Central memory CD4-positive, alpha-beta T cell (primary cell): Measurements from ENCODE around the gene SAMD13.

Experiments
- DNase-seq: peaks from one replicate; pipeline ENCODE4 v3.0.0; 2022

Gene SAMD13

GRCh38 chr1:84374991-84375696 lies 73.6 kb downstream of the SAMD13 start:
- no peak for DNase-seq

DNA sequence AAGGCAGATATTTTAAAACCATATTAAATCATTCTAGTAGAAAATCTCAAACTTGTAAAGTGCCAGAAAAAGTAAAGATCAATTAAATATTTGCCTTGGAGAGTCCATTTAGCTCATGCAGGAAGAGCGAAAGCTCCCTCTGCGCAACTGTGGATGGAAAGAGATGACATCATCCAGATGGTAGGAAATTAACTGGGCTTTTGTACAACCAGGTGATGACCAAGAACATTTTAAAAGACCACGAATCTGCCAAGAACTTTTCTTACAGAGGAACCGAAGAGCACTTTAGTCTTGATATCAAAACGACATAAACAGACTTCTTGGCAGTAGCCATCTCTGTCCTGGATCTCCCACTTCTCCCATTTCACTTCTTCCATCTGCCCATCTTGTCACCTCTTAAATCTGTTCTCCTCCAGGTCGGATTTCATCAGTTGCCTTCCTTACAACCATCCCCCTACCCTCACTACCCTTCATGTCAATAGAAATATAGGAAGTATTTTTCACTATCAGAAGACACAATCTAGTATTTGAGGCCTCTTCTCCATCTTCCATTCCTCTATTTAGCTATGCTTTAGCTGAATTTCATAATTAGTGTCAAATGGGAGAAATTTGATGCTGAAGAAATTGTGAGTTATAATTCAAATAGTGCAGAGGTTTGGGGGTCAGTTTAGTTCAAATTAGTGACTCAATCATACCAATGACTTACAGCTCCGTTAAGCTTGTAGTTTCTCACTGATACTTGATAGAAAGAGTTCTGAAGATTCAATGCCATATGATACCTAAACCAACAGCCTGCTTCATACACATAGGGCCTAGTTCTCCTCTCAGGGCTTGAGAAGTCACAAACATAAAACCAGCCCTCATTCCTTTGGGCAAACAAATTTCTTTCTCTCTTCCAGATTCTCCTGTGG lies 74.7 kb downstream of the SAMD13 start:
- no peak for DNase-seq

DNA sequence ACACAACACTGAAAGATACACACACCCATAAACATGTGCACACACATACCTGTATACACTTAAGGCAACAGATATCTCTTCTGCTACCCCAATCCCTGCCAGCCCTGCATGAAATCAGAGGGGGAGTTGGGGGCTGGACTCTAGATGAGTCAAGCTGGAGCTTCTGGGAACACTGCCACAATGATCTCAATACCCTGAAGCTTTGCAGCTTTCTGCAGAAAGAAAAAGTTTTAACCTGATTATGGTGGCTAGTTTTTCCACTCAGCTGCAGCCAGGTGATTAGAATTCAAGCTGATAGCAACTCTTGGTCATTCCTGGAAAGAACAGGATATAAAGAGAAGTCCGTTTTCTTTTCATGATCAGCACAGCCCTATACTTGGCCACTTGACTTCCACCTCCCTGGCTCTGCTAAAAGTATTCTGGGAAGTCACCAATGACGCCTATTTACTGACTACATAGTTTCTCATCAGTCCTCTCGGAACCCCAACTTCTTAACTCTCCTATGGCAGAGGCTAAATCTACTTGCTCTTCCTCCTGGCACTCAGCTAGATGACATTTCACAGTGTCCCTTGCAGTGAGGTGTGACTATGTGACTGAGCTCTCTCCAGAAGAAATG lies 76.1 kb downstream of the SAMD13 start:
- no peak for DNase-seq

DNA sequence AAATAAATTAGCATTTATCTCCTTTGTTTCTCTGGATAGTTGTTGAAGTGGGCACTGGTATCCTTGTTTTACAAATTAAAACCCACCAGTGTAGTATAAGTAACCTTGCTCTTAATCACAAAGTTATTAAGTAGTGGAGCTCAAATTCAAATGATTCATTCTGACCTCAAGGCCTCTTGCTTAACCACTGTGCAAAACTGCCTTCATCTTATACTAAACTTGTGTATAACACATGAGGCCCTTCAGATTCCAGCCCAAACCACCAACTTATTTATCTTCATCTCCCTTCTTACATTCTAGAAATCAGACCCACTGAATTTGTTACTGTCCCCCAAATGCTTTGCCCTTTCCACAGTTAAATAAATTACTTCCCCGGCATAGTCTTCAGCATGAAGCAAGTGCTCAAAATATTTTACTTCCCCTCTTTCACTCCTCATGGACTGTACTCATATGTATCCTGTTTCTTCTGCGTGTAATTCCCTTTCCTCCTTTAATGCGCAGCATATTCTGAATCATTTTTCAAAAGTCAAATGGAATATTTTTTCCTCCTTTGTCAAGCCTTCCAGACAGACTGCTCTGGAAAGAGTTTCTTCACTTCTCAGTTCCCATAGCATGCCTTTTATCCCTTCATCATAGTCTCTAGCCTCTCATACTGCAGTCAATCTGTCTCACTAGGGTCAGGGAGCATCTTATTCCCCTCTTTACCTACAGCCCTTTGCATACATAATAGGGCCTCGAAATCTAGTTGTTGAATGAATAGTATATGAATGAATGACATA lies 77.8 kb downstream of the SAMD13 start:
- no peak for DNase-seq

DNA sequence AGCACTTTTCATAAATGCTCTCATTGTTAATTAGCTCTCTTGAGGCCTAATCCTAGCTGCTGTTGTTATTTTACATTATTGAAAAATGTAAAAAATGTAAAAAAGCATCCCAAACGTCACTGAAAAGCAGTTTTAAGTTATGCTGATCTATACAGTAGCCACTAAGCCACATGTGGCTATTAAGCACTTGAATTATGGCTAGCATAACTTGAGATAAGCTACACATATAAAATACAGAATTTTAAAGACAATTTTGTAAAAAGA lies 78.3 kb downstream of the SAMD13 start:
- DNase-seq, result no peak

DNA sequence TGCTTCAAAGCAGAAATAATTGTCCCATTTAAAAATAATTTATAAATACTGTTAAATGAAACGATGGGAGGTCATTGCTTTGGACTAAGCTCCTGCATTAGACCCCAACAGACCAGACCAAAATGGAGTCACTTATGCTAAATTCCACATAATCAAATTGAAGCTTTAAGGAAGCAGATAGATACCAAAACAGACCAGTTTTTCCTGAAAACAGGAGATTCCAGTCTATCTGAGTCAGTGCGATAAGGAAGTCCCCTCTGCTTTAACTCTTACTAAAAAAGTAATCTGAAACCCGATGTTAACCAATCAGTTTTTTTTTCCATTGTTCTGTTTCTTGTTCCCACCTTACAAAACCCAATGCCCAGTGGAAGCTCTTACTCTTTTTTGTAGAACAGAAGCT lies 80.6 kb downstream of the SAMD13 start:
- DNase-seq, result no peak

DNA sequence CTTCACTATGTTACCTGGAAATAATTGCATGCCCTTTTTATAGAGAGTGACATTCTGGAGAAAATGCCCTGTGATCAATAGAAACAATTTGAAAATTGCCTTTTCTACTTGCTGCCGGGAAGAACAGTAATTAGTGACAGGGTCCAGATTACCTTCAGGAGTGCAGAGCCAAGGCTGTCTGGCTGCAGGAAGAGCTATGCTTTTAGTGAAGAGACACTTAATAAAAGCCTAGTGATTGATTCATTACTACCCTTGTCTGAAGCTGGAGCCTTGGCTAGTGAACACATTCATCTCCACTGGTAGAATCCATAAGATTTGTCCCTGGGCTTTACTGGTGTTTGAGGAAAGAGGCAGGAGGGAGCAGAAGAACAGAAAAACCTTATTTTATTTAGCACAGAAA lies 83.8 kb downstream of the SAMD13 start:
- no peak for DNase-seq

- DNase-seq, result no peak
These were observed 85.4 kb downstream of the SAMD13 start for GRCh38 chr1:84386716-84387479.

GRCh38 chr1:84387480-84388163 lies 86.1 kb downstream of the SAMD13 start:
- DNase-seq, result no peak

DNA sequence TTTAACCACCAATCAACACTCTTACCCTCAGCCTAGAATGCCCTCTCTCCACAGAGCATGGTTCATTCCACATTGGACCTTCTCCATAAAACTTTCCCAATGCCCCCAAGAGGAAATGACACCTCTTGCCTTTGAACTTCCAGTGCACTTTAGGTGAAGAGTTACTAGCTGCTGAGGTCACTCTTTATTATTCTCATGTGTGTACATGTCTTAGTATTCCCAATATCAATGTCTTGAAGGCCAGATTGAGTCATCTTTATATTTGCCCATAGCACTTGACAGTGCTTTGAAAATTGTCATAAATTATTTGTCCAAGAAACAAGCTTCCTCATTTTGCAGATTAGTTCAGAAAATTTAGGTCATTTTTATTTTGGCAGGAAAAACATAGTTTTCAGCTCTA lies 88.7 kb downstream of the SAMD13 start:
- DNase-seq, result no peak

DNA sequence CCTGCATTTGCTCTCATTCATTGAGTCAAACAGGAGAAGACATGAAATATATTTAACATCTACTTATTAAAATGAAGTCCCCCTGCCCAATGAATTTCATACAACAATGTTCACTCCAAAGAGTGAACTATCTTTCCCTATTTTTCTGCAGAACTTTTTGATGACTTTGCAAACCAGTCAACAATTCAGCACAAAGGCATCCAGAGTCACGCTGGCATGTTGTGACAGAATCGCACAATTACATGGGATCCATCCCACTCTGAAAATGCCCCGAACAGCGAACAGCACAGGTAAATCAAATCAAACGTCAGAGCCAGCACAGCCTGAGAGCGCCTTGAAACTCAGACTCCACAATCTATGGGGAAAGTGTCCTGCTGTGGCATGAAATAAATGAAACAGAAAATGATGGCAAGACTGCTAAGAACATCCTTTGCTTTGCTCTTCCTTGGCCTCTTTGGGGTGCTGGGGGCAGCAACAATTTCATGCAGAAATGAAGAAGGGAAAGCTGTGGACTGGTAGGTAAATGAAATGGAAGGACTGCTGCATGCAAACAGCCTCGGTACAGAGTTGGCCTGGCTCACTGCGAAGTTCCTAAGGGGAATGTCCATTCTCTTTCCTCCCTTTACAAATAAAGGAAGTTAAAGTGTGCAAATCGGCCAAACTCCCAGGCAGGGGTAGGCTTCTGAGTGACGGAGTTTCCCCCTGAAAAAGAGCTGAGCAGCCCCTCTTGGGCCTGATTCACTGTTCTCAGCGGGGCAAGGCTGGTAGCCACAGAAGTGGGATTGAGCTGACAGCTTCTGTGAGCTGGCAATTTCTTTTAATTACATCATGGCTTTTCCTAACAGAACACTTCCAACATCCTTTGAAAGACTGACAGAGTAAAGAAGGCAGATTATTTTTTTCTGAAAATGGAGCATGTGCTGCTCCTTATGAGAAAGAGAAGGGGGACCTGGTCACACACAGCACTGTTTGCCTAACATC lies 97.0 kb downstream of the SAMD13 start, which contains the start of gene DNASE2B:
Gene DNASE2B, plus strand, starts transcription at position 310 of the 981 bp plus-strand sequence. Its CDS starts 81 bp downstream, at position 391.
- DNase-seq, result no peak
